Trophoblast cell (in vitro differentiated cells and primary cell): ENCODE results near the gene EFCAB14.

Experiments used
- DNase-seq, 2 donors: peaks; one replicate each; pipeline ENCODE4 v3.0.0-alpha.2; 2016
- H2AFZ ChIP-seq: 2 replicates; pipeline ENCODE4 v1.6.1; 2013; ENCODE audit warnings: low read length, moderate library complexity, mild to moderate bottlenecking; ENCODE audit not compliant: insufficient read depth, poor library complexity
- H2AK5ac ChIP-seq: 2 replicates; pipeline ENCODE4 v1.6.1; 2013; ENCODE audit warnings: mild to moderate bottlenecking, low read length
- H2BK120ac ChIP-seq: 2 replicates; pipeline ENCODE4 v1.6.1; 2013; ENCODE audit warnings: low read length, mild to moderate bottlenecking, moderate library complexity; ENCODE audit not compliant: insufficient read depth, poor library complexity
- H2BK12ac ChIP-seq: 2 replicates; pipeline ENCODE4 v1.6.1; 2013; ENCODE audit warnings: mild to moderate bottlenecking, low read length, moderate library complexity
- H2BK5ac ChIP-seq: 2 replicates; pipeline ENCODE4 v1.6.1; 2013; ENCODE audit warnings: low read length, low read depth, moderate library complexity, mild to moderate bottlenecking; ENCODE audit not compliant: poor library complexity
- H3K14ac ChIP-seq: 2 replicates; pipeline ENCODE4 v1.6.1; 2013; ENCODE audit warnings: mild to moderate bottlenecking, low read length
- H3K18ac ChIP-seq: 2 replicates; pipeline ENCODE4 v1.6.1; 2013; ENCODE audit warnings: mild to moderate bottlenecking, low read length
- H3K23ac ChIP-seq: 2 replicates; pipeline ENCODE4 v1.6.1; 2013; ENCODE audit warnings: low read length
- H3K27ac ChIP-seq: 2 replicates; pipeline ENCODE4 v1.5.1; 2013; ENCODE audit warnings: low read depth, mild to moderate bottlenecking, inconsistent platforms, low read length, moderate library complexity
- H3K27me3 ChIP-seq: 2 replicates; pipeline ENCODE4 v1.6.1; 2013; ENCODE audit warnings: inconsistent platforms, mild to moderate bottlenecking, low read length, moderate library complexity; ENCODE audit not compliant: insufficient read depth
- H3K36me3 ChIP-seq, 2 experiments: 1 replicate in 1 of 2; 2 replicates in 1 of 2; pipeline ENCODE4 v1.6.1; 2013; ENCODE audit warnings: low read length in 2 of 2, mild to moderate bottlenecking in 2 of 2, moderate library complexity in 1 of 2; ENCODE audit not compliant: insufficient read depth in 2 of 2, control insufficient read depth in 1 of 2
- H3K4ac ChIP-seq: 2 replicates; pipeline ENCODE4 v1.6.1; 2013; ENCODE audit warnings: low read depth, mild to moderate bottlenecking, low read length, moderate library complexity
- H3K4me1 ChIP-seq, 2 experiments: 1 replicate in 1 of 2; 2 replicates in 1 of 2; pipeline ENCODE4 v1.6.1; 2013; ENCODE audit warnings: low read length in 2 of 2, mild to moderate bottlenecking in 2 of 2, moderate library complexity in 1 of 2; ENCODE audit not compliant: insufficient read depth in 2 of 2, control insufficient read depth in 1 of 2
- H3K4me2 ChIP-seq: 2 replicates; pipeline ENCODE4 v1.6.1; 2013; ENCODE audit warnings: inconsistent platforms, mild to moderate bottlenecking, low read length, moderate library complexity
- H3K4me3 ChIP-seq: 2 replicates; pipeline ENCODE4 v1.5.1; 2013; ENCODE audit warnings: mild to moderate bottlenecking, low read depth, low read length, inconsistent platforms
- H3K79me1 ChIP-seq: one replicate; pipeline ENCODE4 v1.6.1; 2013; ENCODE audit warnings: low read length
- H3K79me2 ChIP-seq: 2 replicates; pipeline ENCODE4 v1.6.1; 2013; ENCODE audit warnings: low read length, mild to moderate bottlenecking; ENCODE audit not compliant: control insufficient read depth, insufficient read depth, poor library complexity
- H3K9ac ChIP-seq: 2 replicates; pipeline ENCODE4 v1.6.1; 2013; ENCODE audit warnings: mild to moderate bottlenecking, low read length
- H3K9me3 ChIP-seq: 2 replicates; pipeline ENCODE4 v1.6.1; 2013; ENCODE audit warnings: low read depth, mild to moderate bottlenecking, control low read depth, inconsistent platforms, low read length; ENCODE audit not compliant: insufficient read depth
- H4K12ac ChIP-seq: 2 replicates; pipeline ENCODE4 v1.6.1; 2013; ENCODE audit warnings: low read depth, mild to moderate bottlenecking, low read length, moderate library complexity
- H4K8ac ChIP-seq: 2 replicates; pipeline ENCODE4 v1.6.1; 2013; ENCODE audit warnings: low read depth, mild to moderate bottlenecking, low read length, moderate library complexity
- H4K91ac ChIP-seq: one replicate; pipeline ENCODE4 v1.6.1; 2013; ENCODE audit warnings: low read depth, mild to moderate bottlenecking, low read length, moderate library complexity
- WGBS: extraction: QIAGEN DNeasy Blood & Tissue Kit; methylation state at CpG from one replicate; pipeline ENCODE4 v1.1.7; 2013; ENCODE audit warnings: missing lambda C conversion rate; ENCODE audit not compliant: insufficient read length, insufficient coverage; ENCODE audit errors: extremely low coverage; 5-methylcytosine and 5-hydroxymethylcytosine counted together

Gene EFCAB14

GRCh38 chr1:46686255-46686654 is 32.7 kb downstream of the EFCAB14 start:
- Histone ChIP-seq H3K4me3 (no peak overlapping the region), H3K4ac (no peak overlapping the region), H3K27me3 (no peaks in the 10 kb centered on the region), H3K4me1 (no peaks in the 10 kb centered on the region), H4K91ac (no peak overlapping the region), H2AK5ac (no peak overlapping the region), H2AFZ (no peak overlapping the region), H4K8ac (no peak overlapping the region), H4K12ac (no peak overlapping the region), H3K14ac (no peak overlapping the region), H3K36me3 (peaks cover 12 to 49% of the 10 kb centered on the region in 2 experiments), H3K23ac (no peak overlapping the region), H3K18ac (no peak overlapping the region), H2BK120ac (no peak overlapping the region), H3K79me1 (no peaks in the 10 kb centered on the region), H2BK5ac (no peak overlapping the region), H3K27ac (no peak overlapping the region), H3K79me2 (no peaks in the 10 kb centered on the region), H3K4me2 (no peak overlapping the region), H3K9ac (no peak overlapping the region), H2BK12ac (no peak overlapping the region), H3K9me3 (no peaks in the 10 kb centered on the region)
- no CpG with 5 or more reads among the region's 1 CpG for WGBS
- no peak for DNase-seq

GRCh38 chr1:46684670-46685069 is 34.2 kb downstream of the EFCAB14 start:
- Histone ChIP-seq H3K4me1 (no peaks in the 10 kb centered on the region), H3K27ac (no peak overlapping the region), H3K18ac (no peak overlapping the region), H4K8ac (no peak overlapping the region), H2BK5ac (no peak overlapping the region), H2BK12ac (no peak overlapping the region), H3K79me1 (no peaks in the 10 kb centered on the region), H2AK5ac (no peak overlapping the region), H3K27me3 (no peaks in the 10 kb centered on the region), H3K9ac (no peak overlapping the region), H4K91ac (no peak overlapping the region), H4K12ac (no peak overlapping the region), H3K4ac (no peak overlapping the region), H3K23ac (no peak overlapping the region), H3K4me2 (no peak overlapping the region), H3K36me3 (peaks cover 14 to 43% of the 10 kb centered on the region in 2 experiments), H3K9me3 (no peaks in the 10 kb centered on the region), H3K14ac (no peak overlapping the region), H2BK120ac (no peak overlapping the region), H3K79me2 (no peaks in the 10 kb centered on the region), H2AFZ (no peak overlapping the region), H3K4me3 (no peak overlapping the region)
- no CpG with 5 or more reads among the region's 2 CpGs for WGBS
- no peak for DNase-seq

GRCh38 chr1:46682064-46682463 is 36.9 kb downstream of the EFCAB14 start:
- Histone ChIP-seq H4K8ac (no peak overlapping the region), H3K36me3 (peaks cover 10 to 40% of the 10 kb centered on the region in 2 experiments), H4K91ac (no peak overlapping the region), H3K4me3 (no peak overlapping the region), H3K23ac (no peak overlapping the region), H3K9me3 (no peaks in the 10 kb centered on the region), H3K4me2 (no peak overlapping the region), H3K4ac (no peak overlapping the region), H3K79me1 (no peaks in the 10 kb centered on the region), H3K79me2 (no peaks in the 10 kb centered on the region), H4K12ac (no peak overlapping the region), H3K9ac (no peak overlapping the region), H3K27ac (no peak overlapping the region), H2BK120ac (no peak overlapping the region), H2BK12ac (no peak overlapping the region), H3K27me3 (no peaks in the 10 kb centered on the region), H3K18ac (no peak overlapping the region), H2BK5ac (no peak overlapping the region), H2AK5ac (no peak overlapping the region), H3K4me1 (no peaks in the 10 kb centered on the region), H2AFZ (no peak overlapping the region), H3K14ac (no peak overlapping the region)
- DNase-seq = no peak
- WGBS = no CpG with 5 or more reads among the region's 1 CpG

DNA sequence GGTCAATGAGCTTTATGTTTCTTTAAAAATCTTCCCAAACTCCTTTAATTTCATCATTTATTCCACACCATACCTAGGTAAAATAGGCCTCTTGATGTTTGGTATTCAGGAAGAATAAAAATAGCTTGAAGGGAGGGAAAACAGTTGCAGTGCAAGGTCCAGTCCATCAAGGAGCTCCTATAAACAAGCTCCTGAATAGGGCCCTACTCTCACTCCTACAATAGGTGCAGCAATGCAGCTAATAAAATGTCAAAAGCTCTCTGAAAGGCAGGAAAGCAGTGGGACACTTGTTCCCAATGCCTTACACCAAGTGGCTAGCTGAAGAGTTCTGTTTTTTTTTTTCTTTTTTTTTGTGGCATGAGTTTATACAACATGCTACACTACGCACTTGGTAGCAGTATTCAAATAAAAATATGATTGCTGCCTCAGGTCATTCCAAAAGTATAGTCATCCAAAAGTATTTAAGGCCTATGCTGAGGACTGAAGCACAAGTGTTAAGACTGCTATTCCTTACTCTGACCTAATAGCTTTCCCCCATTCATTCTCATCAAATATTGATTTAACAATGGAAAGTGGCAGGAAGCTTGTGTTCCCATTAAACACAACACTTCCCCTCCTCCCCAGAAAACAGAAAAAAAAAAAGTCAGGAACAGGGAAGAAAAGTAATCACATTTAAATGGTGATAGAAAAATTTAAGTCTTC is 37.4 kb downstream of the EFCAB14 start:
- H3K9me3 ChIP-seq = no peaks in the 10 kb centered on the region
- H2BK5ac ChIP-seq = no peak overlapping the region
- no peak overlapping the region for H2AK5ac ChIP-seq
- H4K91ac ChIP-seq = no peak overlapping the region
- H2AFZ ChIP-seq = no peak overlapping the region
- no peak overlapping the region for H3K4me3 ChIP-seq
- no peak overlapping the region for H3K4me2 ChIP-seq
- H3K36me3 ChIP-seq = peaks cover 10 to 37% of the 10 kb centered on the region in 2 experiments
- no peak overlapping the region for H3K14ac ChIP-seq
- no peak overlapping the region for H4K12ac ChIP-seq
- no peak overlapping the region for H3K18ac ChIP-seq
- no peak overlapping the region for H3K27ac ChIP-seq
- no peak overlapping the region for H4K8ac ChIP-seq
- no peak overlapping the region for H2BK120ac ChIP-seq
- no CpG with 5 or more reads among the region's 1 CpG for WGBS
- no peaks in the 10 kb centered on the region for H3K4me1 ChIP-seq
- no peak overlapping the region for H3K23ac ChIP-seq
- no peak overlapping the region for H2BK12ac ChIP-seq
- no peaks in the 10 kb centered on the region for H3K79me1 ChIP-seq
- H3K79me2 ChIP-seq = no peaks in the 10 kb centered on the region
- H3K27me3 ChIP-seq = no peaks in the 10 kb centered on the region
- no peak for DNase-seq
- no peak overlapping the region for H3K4ac ChIP-seq
- H3K9ac ChIP-seq = no peak overlapping the region
